Activated CD8-positive, alpha-beta T cell treated with anti-CD3 and anti-CD28 coated beads for 36 hours (primary cell): Measurements from ENCODE around the gene FPR3. TPM values are rescaled to one million over a fixed set of nuclear protein-coding genes. Genes with fewer than 3 reads are reported as not detected.

Source experiments
- ATAC-seq: fragments of 200-7000 bp; cut with Tn5 transposase; one replicate; pipeline ENCODE4 v1.10.0; 2021; ENCODE audit warnings: mild to moderate bottlenecking, moderate library complexity
- CTCF ChIA-PET: fragments of 350-600 bp; sonication (Branson Sonifier 250); formaldehyde crosslinking; loops from one replicate; lab custom pipeline; 2021; ENCODE audit warnings: antibody characterized with exemption; lab: Charles Lee
- POLR2A ChIA-PET: fragments of 350-600 bp; sonication (Branson Sonifier 250); formaldehyde crosslinking; loops from one replicate; lab custom pipeline; 2021; ENCODE audit warnings: antibody characterized with exemption; lab: Charles Lee
- DNase-seq: peaks from one replicate; pipeline ENCODE4 v3.0.0-alpha.2; 2020
- H3K27ac Mint-ChIP-seq: one replicate; pipeline ENCODE4 v1.8.0; 2021; ENCODE audit warnings: mild to moderate bottlenecking, mixed read lengths
- H3K27me3 Mint-ChIP-seq: one replicate; pipeline ENCODE4 v1.8.0; 2021; ENCODE audit warnings: mixed read lengths
- H3K36me3 Mint-ChIP-seq: one replicate; pipeline ENCODE4 v1.8.0; 2021; ENCODE audit warnings: low read depth, mixed read lengths
- H3K4me1 Mint-ChIP-seq: one replicate; pipeline ENCODE4 v1.8.0; 2021; ENCODE audit warnings: low read depth, mixed read lengths
- H3K4me3 Mint-ChIP-seq: one replicate; pipeline ENCODE4 v1.8.0; 2021; ENCODE audit warnings: mild to moderate bottlenecking, moderate library complexity, mixed read lengths
- H3K9me3 Mint-ChIP-seq: one replicate; pipeline ENCODE4 v1.8.0; 2021; ENCODE audit warnings: mixed read lengths
- intact Hi-C: fragments of 100-400 bp; cut with micrococcal nuclease; formaldehyde crosslinking; loops from one replicate; pipeline ENCODE4 v1.10.0; 2022
- total RNA-seq, 2 experiments: library from RNA; stranded (reverse); gene quantifications; one replicate each; pipeline ENCODE4 v1.2.3, GENCODE V29; 2021
- TF ChIP-seq, protein P1 (sequence below): fragments of 200-600 bp; IDR thresholded peaks from one replicate; pipeline ENCODE4 v1.8.0; 2022; ENCODE audit warnings: antibody characterized with exemption, mild to moderate bottlenecking

Gene FPR3
- total RNA-seq, 2 experiments from 2014 or later = not detected

DNA sequence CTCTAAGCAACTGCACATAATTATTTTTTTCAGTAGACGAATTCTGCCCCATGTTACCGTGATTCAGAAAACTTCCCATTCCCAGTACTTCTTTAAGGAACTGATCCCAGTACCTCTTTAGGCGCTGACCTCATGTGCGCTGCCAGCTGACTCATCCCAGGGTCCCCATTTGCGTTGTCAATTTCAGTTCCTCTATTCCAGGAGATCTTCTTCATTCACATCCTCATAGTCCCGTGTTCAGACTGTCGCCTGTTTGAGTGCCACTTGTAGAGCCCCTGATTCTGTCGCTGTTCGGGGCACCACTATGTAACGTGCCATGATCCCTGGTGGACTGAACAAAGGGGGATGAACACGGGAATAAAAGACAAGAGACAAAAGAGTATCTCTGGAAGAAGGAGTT lies 16.4 kb downstream of the FPR3 start:
- Mint-ChIP-seq H3K27me3 (no peaks in the 10 kb centered on the region), H3K9me3 (peaks cover 19% of the 10 kb centered on the region), H3K36me3 (no peaks in the 10 kb centered on the region), H3K4me1 (no peaks in the 10 kb centered on the region), H3K4me3 (no peak overlapping the region), H3K27ac (no peak overlapping the region)
- ATAC-seq (no peak), DNase-seq (no peak)
- ChIA-PET POLR2A (no interaction called here), CTCF (no interaction called here)
- intact Hi-C loops = no loop called here
- TF ChIP-seq, protein P1, sequence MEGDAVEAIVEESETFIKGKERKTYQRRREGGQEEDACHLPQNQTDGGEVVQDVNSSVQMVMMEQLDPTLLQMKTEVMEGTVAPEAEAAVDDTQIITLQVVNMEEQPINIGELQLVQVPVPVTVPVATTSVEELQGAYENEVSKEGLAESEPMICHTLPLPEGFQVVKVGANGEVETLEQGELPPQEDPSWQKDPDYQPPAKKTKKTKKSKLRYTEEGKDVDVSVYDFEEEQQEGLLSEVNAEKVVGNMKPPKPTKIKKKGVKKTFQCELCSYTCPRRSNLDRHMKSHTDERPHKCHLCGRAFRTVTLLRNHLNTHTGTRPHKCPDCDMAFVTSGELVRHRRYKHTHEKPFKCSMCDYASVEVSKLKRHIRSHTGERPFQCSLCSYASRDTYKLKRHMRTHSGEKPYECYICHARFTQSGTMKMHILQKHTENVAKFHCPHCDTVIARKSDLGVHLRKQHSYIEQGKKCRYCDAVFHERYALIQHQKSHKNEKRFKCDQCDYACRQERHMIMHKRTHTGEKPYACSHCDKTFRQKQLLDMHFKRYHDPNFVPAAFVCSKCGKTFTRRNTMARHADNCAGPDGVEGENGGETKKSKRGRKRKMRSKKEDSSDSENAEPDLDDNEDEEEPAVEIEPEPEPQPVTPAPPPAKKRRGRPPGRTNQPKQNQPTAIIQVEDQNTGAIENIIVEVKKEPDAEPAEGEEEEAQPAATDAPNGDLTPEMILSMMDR = no peak

DNA sequence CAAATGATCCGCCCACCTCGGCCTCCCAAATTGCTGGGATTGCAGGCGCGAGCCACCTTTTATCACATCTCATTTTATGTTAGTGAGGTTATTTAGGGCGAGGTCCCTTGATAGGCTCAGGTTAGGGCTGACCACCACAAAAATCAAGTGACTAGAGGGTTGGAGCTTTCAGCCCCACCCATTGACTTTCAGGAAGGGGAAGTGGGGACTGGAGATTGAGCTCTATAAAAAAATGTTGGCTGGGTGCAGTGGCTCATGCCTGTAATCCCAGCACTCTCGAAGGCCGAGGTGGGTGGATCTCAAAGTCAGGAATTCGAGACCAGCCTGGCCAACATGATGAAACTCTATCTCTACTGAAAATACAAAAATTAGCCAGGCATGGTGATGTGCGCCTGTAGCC lies 20.1 kb downstream of the FPR3 start:
- intact Hi-C loops = no loop called here
- ChIA-PET CTCF (no interaction called here), POLR2A (interaction anchor here (0.5 kb wide), 1 partner anchor 245 kb away, joined by 3 read pairs; no protein-coding TSS in a partner anchor)
- Mint-ChIP-seq H3K27me3 (no peaks in the 10 kb centered on the region), H3K9me3 (peaks cover 21% of the 10 kb centered on the region), H3K4me3 (no peak overlapping the region), H3K4me1 (no peaks in the 10 kb centered on the region), H3K36me3 (no peaks in the 10 kb centered on the region), H3K27ac (no peak overlapping the region)
- TF ChIP-seq, protein P1 = no peak
- DNase-seq (no peak), ATAC-seq (no peak)

DNA sequence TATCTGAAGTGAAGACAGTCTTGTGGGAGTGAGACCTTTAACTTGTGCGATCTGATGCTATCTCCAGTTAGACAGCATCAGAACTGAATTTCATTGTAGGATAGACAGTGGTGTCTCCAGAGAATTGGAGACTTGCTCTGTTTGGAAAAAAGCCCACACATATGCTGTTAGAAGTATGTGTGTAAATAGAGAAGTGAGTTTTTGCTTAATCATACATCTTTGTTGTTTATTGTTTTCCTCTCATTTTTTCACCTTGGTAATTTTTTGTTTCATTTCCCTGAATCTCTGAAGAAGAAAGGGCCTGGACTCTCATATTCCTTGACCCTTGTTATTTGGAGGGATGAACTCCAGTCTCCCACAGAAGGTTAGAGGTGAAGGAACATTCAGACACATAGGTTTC lies 21.8 kb downstream of the FPR3 start:
- ChIA-PET POLR2A (no interaction called here), CTCF (no interaction called here)
- TF ChIP-seq, protein P1 = no peak
- Mint-ChIP-seq H3K9me3 (peaks cover 22% of the 10 kb centered on the region), H3K4me1 (no peaks in the 10 kb centered on the region), H3K4me3 (no peak overlapping the region), H3K36me3 (no peaks in the 10 kb centered on the region), H3K27me3 (no peaks in the 10 kb centered on the region), H3K27ac (no peak overlapping the region)
- ATAC-seq (no peak), DNase-seq (no peak)
- intact Hi-C loops = no loop called here

DNA sequence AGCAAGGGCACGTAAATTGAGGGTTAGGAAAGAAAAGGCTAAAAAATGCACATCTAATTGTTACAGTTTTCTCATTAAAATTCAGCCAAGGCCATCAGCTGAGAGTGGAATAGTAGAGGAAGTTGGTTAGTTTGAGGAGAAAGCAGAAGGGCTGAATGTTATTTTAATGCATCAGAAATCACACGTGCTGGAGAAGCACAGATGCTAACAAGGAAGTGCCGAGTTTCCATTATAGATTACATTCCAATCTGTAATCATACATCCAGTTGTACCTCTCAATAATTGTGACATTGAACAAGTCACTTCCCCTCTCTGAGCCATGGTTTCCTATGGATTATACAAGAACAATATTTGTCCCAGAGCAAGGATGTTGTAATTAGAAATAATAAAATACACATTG lies 25.1 kb downstream of the FPR3 start:
- ATAC-seq = no peak
- Mint-ChIP-seq H3K4me3 (no peak overlapping the region), H3K36me3 (no peaks in the 10 kb centered on the region), H3K4me1 (no peaks in the 10 kb centered on the region), H3K9me3 (peaks cover 20% of the 10 kb centered on the region), H3K27ac (no peak overlapping the region), H3K27me3 (no peaks in the 10 kb centered on the region)
- intact Hi-C loops = no loop called here
- CTCF ChIA-PET = interaction anchor here (1.3 kb wide), 1 partner anchor 42 kb away, joined by 4 read pairs; no protein-coding TSS in a partner anchor
- POLR2A ChIA-PET = no interaction called here
- no peak for DNase-seq
- TF ChIP-seq, protein P1 = no peak

DNA sequence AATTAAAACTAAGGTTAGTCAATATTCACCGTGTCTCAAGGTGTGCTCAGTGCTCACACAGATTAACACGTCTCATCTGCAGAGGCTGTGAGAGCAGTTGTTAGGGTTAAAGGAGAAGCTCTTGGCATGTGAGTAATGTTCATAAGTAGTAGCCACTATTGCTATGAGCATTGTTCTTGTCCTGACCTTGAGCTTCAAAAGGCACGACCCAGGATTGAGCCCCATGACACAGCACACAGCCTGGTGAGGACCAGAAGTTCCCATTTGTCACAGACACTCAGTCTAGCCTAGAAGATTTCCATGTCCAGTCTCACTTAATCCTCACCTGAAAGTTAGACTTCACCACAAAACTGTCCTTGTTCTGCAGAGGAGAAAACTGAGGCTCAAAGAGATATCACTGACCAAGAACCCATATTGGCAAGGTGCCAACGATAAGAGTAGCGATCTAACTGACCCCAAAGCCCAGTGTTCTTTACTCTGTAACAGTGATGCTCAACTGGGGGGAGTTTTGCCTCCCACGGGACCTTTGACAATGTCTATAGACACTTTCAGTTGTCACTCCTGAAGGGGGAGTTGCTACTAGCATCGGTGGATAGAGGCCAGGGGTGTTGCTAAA lies 26.0 kb downstream of the FPR3 start:
- TF ChIP-seq, protein P1 = no peak
- DNase-seq = no peak
- no peaks in the 10 kb centered on the region for H3K27me3 Mint-ChIP-seq
- H3K9me3 Mint-ChIP-seq = peaks cover 21% of the 10 kb centered on the region
- intact Hi-C loops = no loop called here
- H3K4me3 Mint-ChIP-seq = no peak overlapping the region
- H3K27ac Mint-ChIP-seq = no peak overlapping the region
- no peak for ATAC-seq
- ChIA-PET CTCF (no interaction called here), POLR2A (no interaction called here)
- no peaks in the 10 kb centered on the region for H3K36me3 Mint-ChIP-seq
- no peaks in the 10 kb centered on the region for H3K4me1 Mint-ChIP-seq
